ENCODE data around the gene ADRA1B.
A peak's percentile ranks its signal among the peaks of the same experiment; 100 is the strongest.
"Not testable (repeated sequence)": the region's sequence is repeated elsewhere in the genome, so short reads cannot be mapped to it uniquely, and the experiment has no call there.

The ADRA1B gene

DNA sequence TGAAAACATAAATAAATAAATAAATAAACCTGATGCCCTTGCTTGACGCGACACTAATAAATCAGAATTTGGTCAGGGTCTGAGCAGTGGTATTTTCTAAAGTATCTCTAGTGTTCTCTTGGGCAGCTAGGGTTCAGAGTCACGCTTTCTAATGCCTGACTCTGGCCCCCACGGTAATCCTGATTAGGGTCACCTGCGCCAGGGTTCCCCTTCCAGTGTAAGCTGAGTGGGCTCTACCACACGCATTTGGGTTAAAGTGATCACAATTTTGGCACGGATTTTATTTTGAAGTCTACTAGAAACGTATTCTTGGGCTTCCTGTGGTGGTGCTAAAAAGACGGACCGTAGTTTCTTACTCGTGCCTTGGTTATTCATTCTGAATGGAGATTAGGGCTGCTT lies 93.3 kb downstream of the ADRA1B start:
- no peak for DNase-seq (ENCODE audit: low spot score)

DNA sequence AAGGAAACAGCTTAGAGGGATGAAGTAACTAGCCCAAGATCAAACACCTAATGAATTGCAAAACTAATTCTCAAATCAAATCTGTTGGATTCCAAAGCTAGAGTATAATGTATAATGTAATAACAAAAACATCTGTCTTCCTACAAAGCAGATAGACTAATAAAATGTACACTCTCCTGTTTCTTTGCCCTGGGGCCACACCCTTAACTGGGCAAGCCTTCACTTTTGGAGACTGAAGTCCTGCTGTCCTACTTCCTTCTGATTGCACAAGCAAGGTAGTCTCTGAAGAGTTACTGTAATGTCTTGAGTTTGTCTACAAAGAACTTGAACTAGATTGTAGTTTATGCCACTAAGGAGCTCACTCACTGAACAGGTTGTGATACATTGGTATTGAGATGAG lies 95.2 kb downstream of the ADRA1B start:
- DNase-seq (ENCODE audit: low spot score): no peak
- no peak for FAIRE-seq

More for the DNA sequence above, 93.3 kb downstream of the ADRA1B start:
- FAIRE-seq: no peak

DNA sequence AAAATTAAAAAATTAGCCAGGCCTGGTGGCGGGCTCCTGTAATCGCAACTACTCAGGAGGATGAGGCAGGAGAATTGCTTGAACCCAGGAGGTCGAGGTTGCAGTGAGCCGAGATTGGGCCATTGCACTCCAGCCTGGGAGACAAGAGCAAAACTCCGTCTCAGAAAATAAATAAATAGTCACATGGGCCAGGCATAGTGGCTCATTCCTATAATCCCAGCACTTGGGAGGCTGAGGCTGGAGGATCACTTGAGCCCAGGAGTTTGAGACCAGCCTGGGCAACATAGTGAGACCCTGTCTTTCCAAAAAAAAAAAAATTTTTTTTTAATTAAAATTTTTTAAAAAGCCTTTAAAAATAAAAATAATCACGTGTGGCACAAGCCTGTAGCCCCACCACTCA lies 97.9 kb downstream of the ADRA1B start:
- not testable (repeated sequence) for DNase-seq (ENCODE audit: low spot score); FAIRE-seq

GRCh38 chr5:160018945-160019625 lies 102.8 kb downstream of the ADRA1B start:
- DNase-seq (ENCODE audit: low spot score) (no peak), FAIRE-seq (no peak)

DNA sequence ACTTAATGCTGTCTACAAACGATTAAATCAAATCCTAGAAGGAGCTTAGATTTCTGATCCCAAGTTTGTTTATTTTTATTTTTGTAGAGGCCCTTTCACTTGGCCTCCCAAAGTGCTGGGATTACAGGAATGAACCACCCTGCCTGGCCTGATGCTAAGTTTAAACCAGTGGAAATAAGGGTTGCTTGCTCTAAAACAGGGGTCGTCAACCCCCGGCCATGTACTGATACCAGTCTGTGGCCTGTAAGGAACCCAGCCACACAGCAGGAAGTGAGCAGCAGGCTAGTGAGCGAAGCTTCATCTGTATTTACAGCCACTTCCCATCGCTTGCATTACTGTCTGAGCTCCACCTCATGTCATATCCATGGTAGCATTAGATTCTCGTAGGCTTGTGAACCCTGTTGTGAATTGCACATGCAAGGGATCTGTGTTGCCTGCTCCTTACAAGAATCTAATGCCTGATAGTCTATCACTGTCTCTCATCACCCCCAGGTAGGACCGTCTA lies 104.0 kb downstream of the ADRA1B start:
- FAIRE-seq (no peak), DNase-seq (ENCODE audit: low spot score) (no peak)

DNA sequence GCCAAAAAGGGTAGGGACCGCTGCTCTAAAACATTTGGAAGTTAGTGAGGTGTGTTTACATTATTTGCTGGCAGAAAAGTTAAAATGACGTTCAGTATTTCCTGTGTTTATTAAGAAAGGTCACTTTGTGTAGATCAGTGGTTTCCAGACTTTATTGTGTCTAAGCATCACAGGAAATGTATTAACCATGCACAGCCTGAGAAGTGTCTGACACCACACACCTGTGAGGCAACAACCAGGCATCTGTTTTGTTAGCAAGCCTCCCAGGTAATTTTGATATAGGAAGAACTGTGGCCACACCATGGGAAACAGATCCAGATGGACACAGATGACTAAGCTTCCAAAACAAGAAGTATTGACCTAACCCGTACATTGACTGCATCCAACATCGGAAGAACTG lies 104.7 kb downstream of the ADRA1B start:
- DNase-seq (ENCODE audit: low spot score): no peak

DNA sequence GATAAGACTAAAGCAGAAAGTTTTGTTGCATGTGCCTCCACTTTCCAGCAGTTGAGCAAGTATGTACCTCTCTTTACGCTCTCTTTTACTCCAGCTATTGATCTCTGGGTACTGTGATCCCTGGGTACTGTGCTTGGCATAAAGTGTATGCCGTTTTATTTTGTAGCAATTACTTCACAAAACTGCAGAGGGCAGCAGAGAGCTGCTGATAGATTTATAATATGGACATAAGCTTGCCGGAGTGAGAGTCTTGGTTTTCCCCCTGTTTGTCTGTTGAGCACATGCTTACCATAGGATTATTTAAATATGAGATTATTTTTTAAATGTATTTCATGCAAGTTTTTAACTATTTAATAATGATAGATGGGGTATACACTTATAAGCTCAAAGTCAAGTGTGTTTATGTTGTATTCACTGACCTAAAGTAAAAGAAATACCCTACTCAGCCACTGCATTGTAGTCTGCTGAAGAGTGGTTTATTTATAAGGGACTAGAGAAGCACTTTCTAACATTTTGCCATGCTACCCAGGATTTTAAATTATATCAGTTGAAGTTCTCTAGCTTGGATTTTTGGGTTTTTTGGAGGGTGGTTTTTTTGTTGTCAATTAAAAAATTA lies 105.7 kb downstream of the ADRA1B start:
- no peak for FAIRE-seq

More for the DNA sequence above, 104.7 kb downstream of the ADRA1B start:
- FAIRE-seq: no peak

More for the DNA sequence above, 105.7 kb downstream of the ADRA1B start:
- peak; percentile 56 for DNase-seq (ENCODE audit: low spot score)
